ENCODE data around the gene FTSJ1.

FTSJ1 gene

GRCh38 chrX:48471504-48471903 lies 4.5 kb upstream of the FTSJ1 start:
- no peak for DNase-seq

- DNase-seq = no peak
These were observed 3.8 kb upstream of the FTSJ1 start for GRCh38 chrX:48472225-48472624.

- DNase-seq = no peak
These were observed 2.9 kb upstream of the FTSJ1 start for GRCh38 chrX:48472851-48473703.

- no peak for DNase-seq
These were observed 2.4 kb upstream of the FTSJ1 start for GRCh38 chrX:48473704-48473990.

DNA sequence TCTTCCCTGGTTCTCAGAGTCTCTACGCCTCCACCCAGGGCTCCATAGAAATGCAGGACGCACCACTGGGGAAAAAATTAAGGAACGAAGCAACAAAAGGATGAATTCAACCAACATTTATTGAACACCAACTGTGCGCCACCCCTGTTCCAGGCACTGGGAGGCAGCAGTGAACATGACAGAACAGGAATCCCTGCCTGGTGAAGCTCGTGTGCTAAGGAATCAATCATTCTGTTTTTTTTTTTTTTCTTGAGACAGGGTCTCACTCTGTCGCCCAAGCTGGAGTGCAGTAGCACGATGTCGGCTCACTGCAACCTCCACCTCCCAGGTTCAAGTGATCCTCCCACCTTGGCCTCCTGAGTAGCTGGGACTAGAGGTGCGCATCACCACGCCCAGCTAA lies 1.9 kb upstream of the FTSJ1 start:
- DNase-seq = no peak

DNA sequence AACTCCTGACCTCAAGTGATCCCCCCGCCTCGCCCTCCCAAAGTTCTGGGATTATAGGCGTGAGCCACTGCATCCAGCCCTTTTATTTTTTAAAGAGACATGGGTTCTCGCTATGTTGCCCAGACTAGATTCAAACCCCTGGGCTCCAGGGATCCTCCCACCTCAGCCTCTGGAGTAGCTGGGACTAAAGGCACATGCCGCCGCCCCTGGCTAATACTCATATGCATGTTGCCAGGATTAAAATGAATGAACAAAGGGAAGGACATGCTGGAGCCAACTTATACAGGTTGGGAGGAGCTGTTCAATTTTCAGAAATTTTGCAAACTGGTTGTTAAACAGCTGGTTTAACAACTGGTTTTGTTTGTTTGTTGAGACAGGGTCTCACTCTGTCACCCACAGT lies 1.4 kb upstream of the FTSJ1 start:
- no peak for DNase-seq

DNA sequence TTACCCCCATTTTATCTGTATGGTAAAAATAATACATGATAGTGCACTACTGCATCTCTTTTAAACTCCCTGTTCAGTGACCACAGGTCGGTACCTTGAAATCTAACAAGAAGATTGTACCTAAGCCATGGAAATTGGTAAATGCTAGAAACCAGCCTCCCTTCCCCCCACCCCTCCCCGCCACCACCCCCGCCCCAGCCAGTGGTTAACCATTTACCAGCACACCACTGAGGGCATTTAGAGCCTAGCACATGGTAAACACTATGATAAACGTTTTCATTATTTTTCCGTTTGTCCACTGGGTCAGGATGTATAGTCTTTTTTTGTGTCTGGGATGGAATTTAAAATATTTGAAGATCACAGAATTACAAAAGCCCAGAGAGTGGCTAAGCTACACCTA lies 703 bp upstream of the FTSJ1 start:
- no peak for DNase-seq

GRCh38 chrX:48476919-48477318 lies 920 bp downstream of the FTSJ1 start:
- no peak for DNase-seq

DNA sequence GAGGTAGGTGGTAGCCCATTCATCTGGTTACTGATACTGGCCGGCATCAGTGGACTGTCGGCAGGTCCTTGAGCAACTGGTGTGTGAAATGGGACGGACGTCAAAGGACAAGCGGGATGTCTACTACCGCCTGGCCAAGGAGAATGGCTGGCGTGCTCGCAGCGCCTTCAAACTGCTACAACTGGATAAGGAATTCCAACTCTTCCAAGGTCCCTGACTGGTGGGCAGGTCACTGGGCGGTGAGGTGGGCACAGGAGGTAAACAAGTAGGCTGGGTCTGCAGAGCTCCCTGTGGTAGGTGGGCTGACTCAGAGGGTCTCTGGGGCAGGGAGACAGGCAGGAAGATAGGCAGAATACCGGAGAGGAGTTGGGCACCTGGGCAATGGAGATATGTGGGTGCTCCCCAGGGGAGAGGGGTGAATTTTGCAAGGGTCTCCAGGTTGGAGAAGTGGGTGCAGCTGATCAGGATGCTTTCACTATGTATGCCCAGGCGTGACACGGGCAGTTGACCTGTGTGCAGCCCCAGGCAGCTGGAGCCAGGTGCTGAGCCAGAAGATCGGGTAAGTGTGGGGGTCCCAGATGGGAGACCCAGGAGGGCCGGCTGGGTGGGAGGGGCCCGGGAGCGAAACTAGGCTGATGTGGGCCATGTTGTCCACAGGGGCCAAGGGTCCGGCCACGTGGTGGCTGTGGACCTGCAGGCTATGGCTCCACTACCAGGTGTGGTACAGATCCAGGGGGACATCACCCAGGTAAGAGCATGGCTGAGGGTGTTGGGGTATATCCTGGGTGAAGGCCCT lies 2.2 kb downstream of the FTSJ1 start:
- no peak for DNase-seq

GRCh38 chrX:48478806-48479205 lies 2.8 kb downstream of the FTSJ1 start:
- DNase-seq = no peak

GRCh38 chrX:48480142-48480541 lies 4.1 kb downstream of the FTSJ1 start:
- DNase-seq = no peak

GRCh38 chrX:48480583-48480982 lies 4.6 kb downstream of the FTSJ1 start:
- DNase-seq = no peak

DNA sequence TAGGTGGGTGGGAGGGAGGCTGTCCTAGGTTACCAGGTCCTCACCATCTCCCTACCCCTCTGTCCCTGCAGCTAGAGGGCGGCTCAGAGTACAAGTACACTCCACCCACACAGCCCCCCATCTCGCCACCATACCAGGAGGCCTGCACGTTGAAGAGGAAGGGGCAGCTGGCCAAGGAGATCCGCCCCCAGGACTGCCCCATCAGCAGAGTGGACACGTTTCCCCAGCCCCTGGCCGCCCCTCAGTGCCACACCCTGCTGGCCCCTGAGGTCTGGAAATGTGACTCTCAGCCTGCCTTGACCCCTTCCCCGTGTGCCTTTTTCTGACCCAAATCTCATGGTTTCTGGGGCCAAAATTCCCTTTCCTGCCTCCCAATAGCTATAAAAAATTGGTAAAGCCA lies 6.5 kb downstream of the FTSJ1 start:
- DNase-seq = no peak

DNA sequence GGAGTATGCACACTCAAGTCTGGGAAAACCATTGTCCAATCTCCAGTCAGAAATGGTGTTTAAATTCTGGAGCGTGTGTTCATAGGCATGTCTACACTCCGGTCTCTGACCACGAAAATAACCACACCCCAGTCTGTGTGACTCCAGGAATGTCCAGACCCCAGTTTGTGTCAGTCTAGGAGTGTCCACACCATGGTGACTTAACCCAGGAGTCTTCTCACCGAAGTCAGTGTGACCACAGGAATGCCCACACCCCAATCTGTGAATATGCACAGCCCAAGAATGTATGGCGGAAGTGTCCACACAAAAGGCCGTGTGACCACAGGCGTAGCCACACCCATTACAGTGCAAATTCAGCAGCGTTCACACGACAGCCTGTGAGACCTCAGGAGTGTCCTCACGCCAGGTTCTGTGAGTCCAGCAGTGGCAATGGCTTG lies 11.4 kb downstream of the FTSJ1 start:
- DNase-seq = no peak

- DNase-seq = no peak
These were observed 12.0 kb downstream of the FTSJ1 start for GRCh38 chrX:48488034-48488433.

- DNase-seq = no peak
These were observed 13.3 kb downstream of the FTSJ1 start for GRCh38 chrX:48489296-48489695.

- DNase-seq = no peak
These were observed 13.9 kb downstream of the FTSJ1 start for GRCh38 chrX:48489892-48490291.

DNA sequence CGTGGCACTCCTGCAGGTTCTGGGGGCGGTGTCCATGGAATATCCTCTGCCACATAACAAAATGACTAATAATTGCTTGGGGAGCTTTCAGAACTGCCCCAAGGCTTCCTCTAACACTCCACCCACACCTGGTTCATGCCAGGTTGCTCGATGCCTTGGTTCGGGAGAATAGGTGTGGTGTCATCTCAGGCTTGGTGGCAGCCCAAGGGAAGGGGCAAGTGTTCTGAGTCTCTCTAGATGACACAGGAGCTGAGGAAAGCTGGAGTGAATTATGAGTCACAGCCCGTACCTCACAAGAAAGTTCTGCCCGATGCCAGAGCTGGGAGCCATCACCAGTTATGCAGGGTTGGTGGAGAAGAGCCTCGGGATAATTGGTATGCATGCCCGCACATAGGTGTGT lies 14.7 kb downstream of the FTSJ1 start:
- no peak for DNase-seq

DNA sequence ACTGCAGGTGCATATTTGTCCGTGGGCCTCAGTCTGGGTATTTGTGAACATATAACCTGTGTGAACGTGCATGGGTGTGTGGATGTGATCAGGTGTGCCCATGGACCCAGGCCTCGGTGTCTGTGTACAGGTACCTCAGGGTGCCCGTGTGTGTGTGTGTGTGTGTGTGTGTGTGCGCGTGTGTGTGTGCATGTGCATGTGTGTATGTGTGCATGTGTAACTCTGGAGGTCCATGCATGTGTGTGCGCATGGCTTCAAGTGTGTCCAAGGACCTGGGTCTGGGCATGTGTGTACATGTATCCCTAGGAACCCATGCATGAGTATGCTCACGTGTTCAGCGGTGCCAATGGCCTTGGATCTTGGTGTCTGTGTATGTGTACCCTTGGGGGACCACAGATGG lies 15.8 kb downstream of the FTSJ1 start:
- no peak for DNase-seq

DNA sequence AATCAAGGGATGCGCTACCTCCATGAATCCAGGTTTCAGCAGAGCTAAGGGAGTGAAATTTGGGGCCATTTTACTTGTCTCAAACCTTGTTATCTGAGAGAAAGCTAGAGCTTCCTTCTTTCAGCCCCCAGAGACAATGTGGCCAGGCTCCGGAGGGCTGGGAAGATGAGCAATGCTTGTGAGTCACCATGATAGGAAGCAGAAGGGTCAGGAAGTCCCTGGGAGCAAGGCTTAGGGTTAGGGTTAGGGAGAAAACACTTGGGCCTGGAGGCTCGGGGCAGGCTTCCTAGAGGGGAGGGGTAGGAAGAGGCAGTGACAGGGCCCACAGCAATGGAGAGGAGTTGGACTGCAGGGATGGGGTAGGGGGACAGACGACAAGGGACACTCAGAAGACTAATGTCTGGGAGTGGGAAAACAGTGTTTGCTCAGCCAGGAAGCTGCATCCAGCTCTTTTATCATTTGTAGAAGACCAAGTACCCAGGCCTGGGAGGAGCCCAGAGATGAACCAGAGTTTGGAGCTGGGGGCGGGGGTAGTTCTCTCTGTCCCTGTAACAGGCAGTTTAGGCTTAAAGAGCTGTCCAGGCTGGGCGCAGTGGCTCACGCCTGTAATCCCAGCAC lies 16.4 kb downstream of the FTSJ1 start:
- DNase-seq = no peak

DNA sequence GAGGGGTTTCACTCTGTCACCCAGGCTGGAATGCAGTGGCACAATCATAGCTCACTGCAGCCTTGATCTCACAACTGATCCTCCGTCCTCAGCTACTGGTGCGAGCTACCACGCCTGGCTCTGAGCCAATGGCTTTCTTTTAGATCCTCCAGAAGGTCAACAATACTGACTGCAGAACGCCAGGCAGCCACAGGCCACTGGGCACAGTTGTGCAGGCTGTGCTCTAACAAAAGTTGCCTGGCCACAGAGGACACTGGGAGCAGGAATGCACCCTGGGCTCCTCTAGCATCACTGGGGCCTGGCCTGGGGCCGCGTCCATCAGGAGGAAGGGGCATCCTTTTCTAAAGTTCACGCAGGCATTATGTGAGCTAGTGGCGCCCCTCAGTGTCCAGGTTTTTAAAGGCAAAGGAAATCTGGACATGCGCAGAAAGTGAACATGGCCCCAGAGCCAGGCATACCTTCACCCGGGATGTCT lies 17.9 kb downstream of the FTSJ1 start:
- peak; percentile 47 to 48 for DNase-seq

GRCh38 chrX:48496660-48497059 lies 20.7 kb downstream of the FTSJ1 start:
- no peak for DNase-seq

- no peak for DNase-seq
These were observed 21.9 kb downstream of the FTSJ1 start for GRCh38 chrX:48497871-48498270.

DNA sequence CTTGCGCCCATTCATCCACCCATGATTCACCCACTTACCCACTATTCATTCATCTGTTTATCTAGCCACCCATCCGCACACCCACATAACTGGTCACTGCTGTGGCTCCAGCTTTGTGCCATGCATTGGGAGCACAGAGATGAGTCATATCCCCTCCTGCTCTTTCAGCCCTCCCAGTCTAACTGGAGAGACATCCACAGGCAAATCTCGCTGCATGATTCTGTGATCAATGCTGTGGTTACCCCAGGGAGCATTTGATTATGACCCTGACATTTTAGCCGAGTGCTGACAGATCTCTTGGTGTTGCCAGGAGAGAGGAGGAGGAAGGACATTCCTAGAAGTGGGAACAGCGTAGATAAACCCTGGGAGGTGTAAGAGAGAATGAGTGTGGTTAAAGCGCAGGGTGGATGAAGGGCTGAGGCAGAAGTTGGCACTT lies 22.4 kb downstream of the FTSJ1 start:
- no peak for DNase-seq

Data from activated T-cell treated with anti-CD3 and anti-CD28 coated beads, Interleukin-2, amount 50 U/mL, for 48 hours (primary cell).